GM18511 (cell line): ENCODE results near the gene SLC16A9.
"Not testable (repeated sequence)": the region's sequence is repeated elsewhere in the genome, so short reads cannot be mapped to it uniquely, and the experiment has no call there.

ENCODE experiments used
- ATAC-seq: cut with Tn5 transposase; IDR thresholded peaks from one replicate; pipeline ENCODE4 v1.9.1; 2021; ENCODE audit warnings: mild to moderate bottlenecking, moderate library complexity; ENCODE audit not compliant: unreplicated experiment

The SLC16A9 gene

GRCh38 chr10:59709395-59710125 lies at the start of gene SLC16A9:
Gene SLC16A9 (minus strand): TSS chr10:59709850. CDS start chr10:59684291, 25,559 bp downstream.
- ATAC-seq = peak; percentile 91

GRCh38 chr10:59757966-59758365 lies 48.3 kb upstream of the SLC16A9 start:
- ATAC-seq = no peak

GRCh38 chr10:59754951-59755350 lies 45.3 kb upstream of the SLC16A9 start:
- no peak for ATAC-seq

- ATAC-seq = no peak
Measured at GRCh38 chr10:59753267-59753666, 43.6 kb upstream of the SLC16A9 start, which contains the start of gene MRLN. Gene MRLN (minus strand): TSS chr10:59753455.

GRCh38 chr10:59752278-59752940 lies 42.8 kb upstream of the SLC16A9 start:
- no peak for ATAC-seq

GRCh38 chr10:59750155-59750945 lies 40.7 kb upstream of the SLC16A9 start:
- ATAC-seq = no peak

GRCh38 chr10:59748834-59749233 lies 39.2 kb upstream of the SLC16A9 start:
- peak; percentile 95 for ATAC-seq

GRCh38 chr10:59745163-59745650 lies 35.6 kb upstream of the SLC16A9 start:
- ATAC-seq = no peak

GRCh38 chr10:59744762-59745161 lies 35.1 kb upstream of the SLC16A9 start:
- ATAC-seq = not testable (repeated sequence)

GRCh38 chr10:59744156-59744555 lies 34.5 kb upstream of the SLC16A9 start:
- not testable (repeated sequence) for ATAC-seq

- ATAC-seq = no peak
Measured at GRCh38 chr10:59741583-59741982, 31.9 kb upstream of the SLC16A9 start.

GRCh38 chr10:59741048-59741447 lies 31.4 kb upstream of the SLC16A9 start:
- ATAC-seq = no peak

GRCh38 chr10:59736749-59737148 lies 27.1 kb upstream of the SLC16A9 start:
- ATAC-seq = no peak

- no peak for ATAC-seq
Measured at GRCh38 chr10:59735296-59735695, 25.6 kb upstream of the SLC16A9 start.

- ATAC-seq = no peak
Measured at GRCh38 chr10:59734014-59734462, 24.4 kb upstream of the SLC16A9 start.

- not testable (repeated sequence) for ATAC-seq
Measured at GRCh38 chr10:59733321-59734013, 23.8 kb upstream of the SLC16A9 start.

- not testable (repeated sequence) for ATAC-seq
Measured at GRCh38 chr10:59732849-59733248, 23.2 kb upstream of the SLC16A9 start.

- ATAC-seq = not testable (repeated sequence)
Measured at GRCh38 chr10:59729167-59729566, 19.5 kb upstream of the SLC16A9 start.

GRCh38 chr10:59724098-59724938 lies 14.7 kb upstream of the SLC16A9 start:
- ATAC-seq = no peak

GRCh38 chr10:59720377-59720776 lies 10.7 kb upstream of the SLC16A9 start:
- ATAC-seq = no peak
